HCT116 (cell line): ENCODE data around the gene TBRG4. TPM values are rescaled to one million over a fixed set of nuclear protein-coding genes. Genes with fewer than 3 reads are reported as not detected.

ENCODE experiments used
- ATAC-seq: fragments of 200-7000 bp; cut with Tn5 transposase; 2 replicates; pipeline ENCODE4 v1.9.1; 2020; ENCODE audit warnings: mild to moderate bottlenecking, moderate library complexity
- BruUV-seq: library from RNA; stranded (reverse); fragments of 400-500 nt; replicated peaks from 2 replicates; lab custom pipeline; 2021; lab: Mats Ljungman, UMichigan
- CTCF ChIA-PET: fragments of 300-600 bp; sonication (Branson Sonifier 250); formaldehyde crosslinking; loops from one replicate; lab custom pipeline; 2021; ENCODE audit warnings: antibody characterized with exemption; lab: Charles Lee
- POLR2A ChIA-PET: fragments of 300-600, 350-600 bp; sonication (Branson Sonifier 250); formaldehyde crosslinking; loops from one replicate; lab custom pipeline; 2021; ENCODE audit warnings: antibody characterized with exemption; lab: Charles Lee
- RAD21 ChIA-PET, 2 experiments: fragments of 300-600 bp; sonication (Branson Sonifier 250); formaldehyde crosslinking; loops; one replicate each; lab custom pipeline; 2023; ENCODE audit warnings: low total read pairs in 2 of 2; ENCODE audit not compliant: uncharacterized antibody in 2 of 2, unreplicated experiment in 2 of 2, low non-redundant PET in 1 of 2; lab: Charles Lee
- DNase-seq: peaks from one replicate; pipeline ENCODE4 v3.0.0-alpha.2; 2010; ENCODE audit warnings: low read depth, low spot score
- H2AFZ ChIP-seq: fragments of 200-600 bp; shearing (Covaris generic), sonication (generic); 2 replicates; pipeline ENCODE4 v1.6.1; 2017; ENCODE audit warnings: low read depth, mixed run types, mixed read lengths, antibody characterized with exemption, low read length; ENCODE audit not compliant: poor library complexity, severe bottlenecking
- H3K27ac ChIP-seq: 2 replicates; pipeline ENCODE4 v1.5.1; 2012; ENCODE audit warnings: low read depth, low read length
- H3K27me3 ChIP-seq: fragments of 200-600 bp; sonication (generic); 2 replicates; pipeline ENCODE4 v1.6.1; 2016; ENCODE audit warnings: mixed run types, low read length, mixed read lengths; ENCODE audit not compliant: insufficient read depth
- H3K36me3 ChIP-seq, 2 experiments: fragments of 200-500 bp in 1 of 2; fragments of 200-600 bp in 1 of 2; sonication (Bioruptor generic) in 1 of 2; sonication (generic) in 1 of 2; 2 replicates each; pipeline versions ENCODE4 v1.5.1 to v1.6.1; 2014 to 2016; ENCODE audit warnings: low read length in 2 of 2, inconsistent platforms in 1 of 2, mixed read lengths in 1 of 2, mixed run types in 1 of 2; ENCODE audit not compliant: insufficient read depth in 2 of 2, control insufficient read depth in 1 of 2
- H3K4me1 ChIP-seq, 2 experiments: fragments of 200-600 bp in 1 of 2; sonication (generic) in 1 of 2; 2 replicates each; pipeline versions ENCODE4 v1.5.1 to v1.6.1; 2012 to 2017; ENCODE audit warnings: low read length in 2 of 2, inconsistent platforms in 1 of 2, mild to moderate bottlenecking in 1 of 2, mixed read lengths in 1 of 2, mixed run types in 1 of 2, moderate library complexity in 1 of 2; ENCODE audit not compliant: insufficient read depth in 2 of 2, control insufficient read depth in 1 of 2
- H3K4me2 ChIP-seq: fragments of 200-600 bp; sonication (generic); 2 replicates; pipeline ENCODE4 v1.6.1; 2017; ENCODE audit warnings: mixed run types, low read length, mixed read lengths
- H3K4me3 ChIP-seq, 2 experiments: fragments of 200-600 bp in 1 of 2; sonication (generic) in 1 of 2; replicated peaks in 1 of 2; 2 replicates each; pipeline ENCODE4 v1.5.1; 2011 to 2016; ENCODE audit warnings: low read length in 2 of 2, control low read depth in 1 of 2, low read depth in 1 of 2, mild to moderate bottlenecking in 1 of 2, mixed read lengths in 1 of 2, mixed run types in 1 of 2
- H3K79me2 ChIP-seq: fragments of 200-600 bp; sonication (generic); 2 replicates; pipeline ENCODE4 v1.6.1; 2017; ENCODE audit warnings: mild to moderate bottlenecking, mixed run types, low read length, moderate library complexity, mixed read lengths; ENCODE audit not compliant: insufficient read depth
- H3K9ac ChIP-seq: fragments of 200-600 bp; sonication (generic); 2 replicates; pipeline ENCODE4 v1.6.1; 2016; ENCODE audit warnings: low read length, mixed read lengths
- H3K9me2 ChIP-seq: fragments of 200-600 bp; sonication (generic), shearing (Covaris generic); 2 replicates; pipeline ENCODE4 v1.6.1; 2017; ENCODE audit warnings: mixed run types, mild to moderate bottlenecking, moderate library complexity; ENCODE audit not compliant: insufficient read depth
- H3K9me3 ChIP-seq, 2 experiments: fragments of 200-500 bp in 1 of 2; fragments of 200-600 bp in 1 of 2; sonication (Bioruptor generic) in 1 of 2; sonication (generic) in 1 of 2; 2 replicates each; pipeline ENCODE4 v1.6.1; 2014 to 2017; ENCODE audit warnings: low read length in 2 of 2, mixed read lengths in 2 of 2, inconsistent platforms in 1 of 2, low read depth in 1 of 2, mild to moderate bottlenecking in 1 of 2, mixed run types in 1 of 2, moderate library complexity in 1 of 2; ENCODE audit not compliant: control insufficient read depth in 1 of 2, insufficient read depth in 1 of 2
- H4K20me1 ChIP-seq: fragments of 200-600 bp; sonication (generic), shearing (Covaris generic); 2 replicates; pipeline ENCODE4 v1.6.1; 2017; ENCODE audit warnings: mixed run types, mild to moderate bottlenecking, moderate library complexity; ENCODE audit not compliant: insufficient read depth
- CEBPB ChIP-seq: IDR thresholded peaks from 2 replicates; pipeline ENCODE4 v1.6.1; 2012; ENCODE audit warnings: low read depth
- CTCF ChIP-seq, 3 experiments: fragments of 200-600 bp in 1 of 3; sonication (generic) in 1 of 3; IDR thresholded peaks in 2 of 3; conservative IDR thresholded peaks in 1 of 3; 2 replicates each; pipeline ENCODE4 v1.5.1; 2012 to 2017; ENCODE audit warnings: low read depth in 2 of 3, low read length in 2 of 3, antibody characterized with exemption in 1 of 3, borderline replicate concordance in 1 of 3, control low read depth in 1 of 3, mild to moderate bottlenecking in 1 of 3, mixed read lengths in 1 of 3, mixed run types in 1 of 3, moderate library complexity in 1 of 3; ENCODE audit not compliant: insufficient read depth in 1 of 3
- EGR1 ChIP-seq: IDR thresholded peaks from 2 replicates; pipeline ENCODE4 v1.6.1; 2012; ENCODE audit warnings: low read depth
- ELF1 ChIP-seq: IDR thresholded peaks from 2 replicates; pipeline ENCODE4 v1.6.1; 2012; ENCODE audit warnings: low read depth, borderline replicate concordance
- EZH2 ChIP-seq: fragments of 200-600 bp; sonication (generic); IDR thresholded peaks from 2 replicates; pipeline ENCODE4 v1.6.1; 2017; ENCODE audit warnings: antibody characterized with exemption, mixed run types
- EZH2phosphoT487 ChIP-seq: fragments of 200-600 bp; IDR thresholded peaks from 2 replicates; pipeline ENCODE4 v1.6.1; 2018; ENCODE audit warnings: antibody characterized with exemption, borderline replicate concordance
- JUND ChIP-seq: IDR thresholded peaks from 2 replicates; pipeline ENCODE4 v1.6.1; 2012
- MAX ChIP-seq: IDR thresholded peaks from 2 replicates; pipeline ENCODE4 v1.6.1; 2012
- POLR2A ChIP-seq: IDR thresholded peaks from 2 replicates; pipeline ENCODE4 v1.7.0; 2011; ENCODE audit warnings: borderline replicate concordance; ENCODE audit not compliant: insufficient read depth, insufficient read length; ENCODE audit errors: extremely low read depth
- POLR2AphosphoS5 ChIP-seq: IDR thresholded peaks from 2 replicates; pipeline ENCODE4 v1.6.1; 2011; ENCODE audit warnings: mild to moderate bottlenecking, low read depth, low read length, moderate library complexity
- SP1 ChIP-seq: IDR thresholded peaks from 2 replicates; pipeline ENCODE4 v1.6.1; 2012; ENCODE audit warnings: low read depth
- SRF ChIP-seq: IDR thresholded peaks from 2 replicates; pipeline ENCODE4 v1.6.1; 2012; ENCODE audit warnings: low read depth
- TCF7L2 ChIP-seq: IDR thresholded peaks from 2 replicates; pipeline ENCODE4 v1.7.0; 2011; ENCODE audit warnings: borderline replicate concordance, inconsistent platforms; ENCODE audit not compliant: insufficient read depth, insufficient read length; ENCODE audit errors: extremely low read depth
- ZBTB33 ChIP-seq: IDR thresholded peaks from 2 replicates; pipeline ENCODE4 v1.6.1; 2011; ENCODE audit warnings: mild to moderate bottlenecking, low read length, moderate library complexity; ENCODE audit not compliant: insufficient replicate concordance; ENCODE audit errors: extremely low read depth
- ZFX ChIP-seq: fragments of 450-650 bp; IDR thresholded peaks from 2 replicates; pipeline ENCODE4 v1.6.1; 2017
- intact Hi-C: fragments of 100-400 bp; cut with micrococcal nuclease; formaldehyde crosslinking; loops from 2 replicates; pipeline ENCODE4 v1.10.0; 2022
- total RNA-seq: library from RNA; stranded (reverse); gene quantifications from one replicate; pipeline ENCODE4 v1.2.1, GENCODE V29; 2021; ENCODE audit not compliant: unreplicated experiment

Gene TBRG4
- total RNA-seq, 1 experiment from 2014 or later: 136 TPM

GRCh38 chr7:45105588-45106188, 5.8 kb downstream of the TBRG4 start:
- Histone ChIP-seq H2AFZ (no peak overlapping the region), H3K9me2 (no peaks in the 10 kb centered on the region), H3K36me3 (peaks cover 75 to 87% of the 10 kb centered on the region in 2 experiments), H3K27me3 (no peaks in the 10 kb centered on the region), H3K4me2 (no peak overlapping the region), H3K9ac (no peak overlapping the region), H4K20me1 (peaks cover 13% of the 10 kb centered on the region), H3K4me3 (no peak overlapping the region)
- DNase-seq: no peak
- CTCF ChIA-PET: no interaction called here
- POLR2A ChIA-PET: no interaction called here
- RAD21 ChIA-PET: no interaction called here
- BruUV-seq: no TSS peak
- TF ChIP-seq CTCF (IDR thresholded peaks at IDR 0.05 in 2 of 3, conservative IDR thresholded peaks at IDR 0.05 in 1 of 3; ENCODE audit: borderline replicate concordance in 1 of 3, insufficient read depth in 1 of 3, low read depth in 2 of 3, low read length in 2 of 3) (no peak), ELF1 (no peak)
- TF ChIP-seq, all 23 proteins: peak for 0
- no peak for ATAC-seq
- intact Hi-C loops: no loop called here
- Histone ChIP-seq H3K9me3 (no peaks in the 10 kb centered on the region), H3K27ac (no peak overlapping the region), H3K4me1 (peaks cover 5% of the 10 kb centered on the region in 2 experiments), H3K79me2 (peaks cover 81% of the 10 kb centered on the region)

- Histone ChIP-seq H3K79me2 (peaks cover 74% of the 10 kb centered on the region), H3K36me3 (peaks cover 80 to 92% of the 10 kb centered on the region in 2 experiments), H4K20me1 (peaks cover 13% of the 10 kb centered on the region), H3K27ac (no peak overlapping the region), H3K4me3 (no peak overlapping the region), H3K4me1 (peaks cover 2% of the 10 kb centered on the region in 2 experiments), H3K9ac (no peak overlapping the region), H3K27me3 (no peaks in the 10 kb centered on the region), H3K4me2 (no peak overlapping the region), H2AFZ (no peak overlapping the region), H3K9me2 (no peaks in the 10 kb centered on the region), H3K9me3 (no peaks in the 10 kb centered on the region)
- ATAC-seq: no peak
- ChIA-PET CTCF (no interaction called here), RAD21 (no interaction called here), POLR2A (no interaction called here)
- BruUV-seq: no TSS peak
- DNase-seq: no peak
- intact Hi-C loops: no loop called here
- TF ChIP-seq JUND (no peak), EZH2 (no peak), CEBPB (no peak), ZFX (no peak), MAX (no peak), POLR2AphosphoS5 (no peak), ZBTB33 (no peak), EZH2phosphoT487 (no peak), SRF (no peak), SP1 (no peak), EGR1 (no peak), POLR2A (no peak), TCF7L2 (no peak)
Measured at GRCh38 chr7:45104844-45105587, 6.5 kb downstream of the TBRG4 start.
